Measurements from ENCODE around the gene MYPN.
A peak's percentile ranks its signal among the peaks of the same experiment; 100 is the strongest.
"Not testable (repeated sequence)": the region's sequence is repeated elsewhere in the genome, so short reads cannot be mapped to it uniquely, and the experiment has no call there.

The MYPN gene

DNA sequence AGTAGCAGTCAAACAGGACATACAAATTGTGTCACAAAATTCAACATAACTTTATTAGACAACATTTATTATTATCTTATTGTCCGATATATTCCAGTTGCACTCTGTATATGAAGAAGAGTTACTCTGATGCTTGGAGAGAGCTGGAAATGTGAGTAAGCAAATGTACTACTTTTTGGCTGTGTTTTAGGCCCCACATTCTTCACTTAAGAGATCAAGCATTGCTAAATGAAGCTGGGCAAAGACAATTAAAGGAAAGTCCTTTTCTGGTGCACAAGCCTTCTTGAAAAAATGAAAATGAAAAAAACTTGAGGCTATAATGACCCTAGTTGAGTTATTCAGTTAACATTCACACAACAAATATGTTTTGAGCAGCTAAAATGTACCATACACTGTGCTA, 26.1 kb downstream of the MYPN start:
- DNase-seq (ENCODE audit: low read depth in 2 of 3, low spot score in 2 of 3) = no peak

DNA sequence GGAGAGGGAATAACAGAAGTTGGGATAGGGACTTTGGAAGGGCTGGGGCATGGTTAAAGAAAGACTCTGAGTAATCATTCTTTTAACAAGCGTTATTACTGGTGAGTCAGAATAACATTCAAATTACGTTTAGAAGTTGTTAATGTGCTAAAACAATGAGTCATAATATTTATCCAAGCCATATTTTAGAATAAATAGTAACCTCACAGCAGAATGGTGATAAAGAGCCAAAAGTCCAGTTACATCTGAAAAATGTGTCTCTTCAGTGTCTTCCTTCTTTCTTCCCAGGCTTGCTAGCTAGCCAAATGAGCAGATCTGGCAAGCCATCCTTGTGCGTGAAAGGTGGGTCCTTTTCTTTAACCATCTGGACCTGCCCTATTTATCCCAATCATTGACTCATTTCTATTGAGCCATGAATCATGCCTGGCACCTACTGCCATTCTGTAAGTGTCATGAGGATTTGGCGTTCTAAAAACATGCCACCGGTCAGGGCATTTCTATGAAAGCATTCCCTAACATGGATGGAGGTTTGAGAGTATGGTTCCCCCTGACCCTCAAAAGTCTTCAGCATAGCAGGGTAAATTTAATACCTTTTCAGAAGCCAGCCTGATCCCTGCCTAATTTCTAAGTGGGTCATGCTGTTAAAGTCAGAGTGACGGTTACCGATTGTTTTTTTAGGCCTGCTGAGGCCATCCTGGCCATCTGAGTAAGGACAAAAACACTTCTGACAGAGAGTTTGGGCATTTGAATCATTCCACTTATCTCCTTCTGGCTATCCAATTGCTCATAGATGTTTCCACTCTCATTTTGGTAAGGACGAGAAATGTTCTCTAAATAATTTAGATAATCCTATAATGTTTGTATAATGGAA, 26.9 kb downstream of the MYPN start:
- DNase-seq (ENCODE audit: low read depth in 2 of 3, low spot score in 2 of 3) = no peak

DNA sequence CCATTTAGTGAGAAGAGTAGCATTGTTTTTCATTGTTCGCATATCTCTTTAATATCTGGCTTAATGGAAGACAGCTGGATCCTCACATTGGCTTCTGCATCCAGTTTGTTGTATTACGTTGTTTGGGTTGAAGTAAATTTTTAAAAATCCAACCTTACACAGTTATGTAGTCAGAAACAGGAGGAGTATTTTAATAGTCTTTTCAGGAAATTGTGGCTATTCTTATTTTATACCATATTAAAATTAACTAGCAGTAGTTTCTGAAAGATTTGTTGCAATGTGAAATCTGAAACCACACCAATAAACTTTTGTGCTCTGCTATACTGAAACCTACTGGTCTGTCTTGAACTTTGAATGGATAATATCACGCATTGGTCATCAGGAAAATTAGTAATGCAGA, 27.9 kb downstream of the MYPN start:
- no peak for DNase-seq (ENCODE audit: low read depth in 2 of 3, low spot score in 2 of 3)

DNA sequence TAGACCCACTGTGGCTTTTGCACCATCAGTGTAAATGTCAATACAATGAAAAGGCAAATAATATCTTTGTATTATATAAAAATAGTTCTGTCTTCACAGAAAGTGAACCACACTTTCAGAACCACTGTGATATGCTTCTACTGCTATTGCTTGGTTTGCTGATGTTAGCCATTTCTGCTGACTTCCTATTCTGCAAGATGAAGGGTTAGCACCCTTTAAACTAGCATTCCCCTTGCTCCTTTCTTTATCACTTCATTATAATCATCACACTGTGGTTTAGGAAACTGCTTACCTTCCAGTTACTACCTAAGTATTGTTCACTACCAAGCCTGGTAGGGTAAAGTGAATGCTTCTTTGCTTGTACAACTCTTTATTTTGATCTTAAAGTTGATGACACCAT, 29.2 kb downstream of the MYPN start:
- DNase-seq (ENCODE audit: low read depth in 2 of 3, low spot score in 2 of 3) = no peak

DNA sequence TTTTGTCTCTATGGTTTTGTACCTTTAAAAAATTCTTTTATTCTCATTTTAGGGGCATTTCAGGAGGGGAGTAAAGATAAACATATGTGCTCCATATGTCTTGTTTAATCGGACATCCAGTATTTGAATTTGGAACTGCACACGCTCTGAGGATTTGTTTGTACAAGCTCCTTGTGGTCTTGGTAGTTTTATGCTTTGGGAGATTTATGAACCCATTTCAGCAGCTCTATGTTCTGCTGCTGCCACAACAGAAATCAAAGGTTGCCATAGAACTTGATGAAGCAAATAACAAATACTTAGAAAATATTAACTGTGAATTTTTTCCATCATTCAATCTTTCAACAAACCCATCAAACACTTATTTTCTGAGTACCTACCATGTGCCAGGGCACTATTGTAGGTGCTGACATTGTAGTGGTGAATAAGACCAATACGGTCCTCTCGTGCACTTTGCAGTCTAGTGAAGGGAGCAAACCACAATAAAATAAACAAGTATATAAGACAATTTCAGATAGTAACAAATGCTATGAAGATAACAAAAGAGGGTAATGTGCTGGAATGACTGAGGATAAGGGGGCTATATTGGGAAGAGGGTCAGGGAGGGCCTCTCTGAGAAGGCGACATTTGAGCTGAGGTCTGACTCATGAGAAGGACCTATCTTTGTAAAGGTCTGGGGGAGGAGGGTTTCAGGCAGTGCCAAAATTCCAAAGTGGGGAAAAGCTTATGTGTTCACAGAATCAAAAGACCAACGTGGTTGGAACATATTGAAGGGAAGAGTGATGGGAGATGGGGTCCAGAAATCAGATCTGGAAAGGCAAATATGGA, 30.4 kb downstream of the MYPN start:
- DNase-seq (ENCODE audit: low read depth in 2 of 3, low spot score in 2 of 3) = no peak

DNA sequence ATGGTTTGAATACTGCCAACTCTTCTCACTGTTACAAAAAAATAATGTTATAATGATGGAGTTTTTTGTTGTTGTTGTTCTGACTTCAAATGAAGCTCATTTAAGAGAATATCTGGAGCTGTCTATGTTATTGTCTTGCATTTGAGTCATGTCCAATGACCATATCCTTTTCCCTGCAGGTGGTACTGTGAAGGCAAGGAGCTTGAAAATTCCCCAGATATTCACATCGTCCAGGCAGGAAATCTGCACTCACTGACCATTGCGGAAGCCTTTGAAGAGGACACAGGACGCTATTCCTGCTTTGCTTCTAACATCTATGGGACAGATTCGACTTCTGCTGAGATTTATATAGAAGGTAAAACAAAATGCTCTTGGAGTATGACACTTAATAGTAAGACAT, 33.5 kb downstream of the MYPN start:
- DNase-seq (ENCODE audit: low read depth in 2 of 3, low spot score in 2 of 3) = no peak

DNA sequence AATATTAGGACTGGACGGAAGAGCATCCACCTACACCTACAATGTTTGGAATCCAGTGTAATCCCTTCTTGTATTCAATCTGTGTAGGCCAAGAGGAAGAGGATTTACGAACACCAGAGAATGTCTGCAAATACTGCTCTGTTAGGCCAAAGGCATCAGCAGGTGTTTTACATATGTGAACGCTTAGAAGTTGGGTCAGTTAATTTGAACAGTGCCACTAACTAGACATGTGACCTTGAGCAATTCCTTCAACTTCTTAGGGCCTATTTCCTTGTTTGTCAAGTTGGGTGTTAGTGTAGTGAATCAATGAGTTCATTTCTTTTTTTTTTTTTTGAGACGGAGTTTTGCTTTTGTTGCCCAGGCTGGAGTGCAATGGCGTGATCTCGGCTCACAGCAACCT, 35.4 kb downstream of the MYPN start:
- DNase-seq (ENCODE audit: low read depth in 2 of 3, low spot score in 2 of 3) = no peak

DNA sequence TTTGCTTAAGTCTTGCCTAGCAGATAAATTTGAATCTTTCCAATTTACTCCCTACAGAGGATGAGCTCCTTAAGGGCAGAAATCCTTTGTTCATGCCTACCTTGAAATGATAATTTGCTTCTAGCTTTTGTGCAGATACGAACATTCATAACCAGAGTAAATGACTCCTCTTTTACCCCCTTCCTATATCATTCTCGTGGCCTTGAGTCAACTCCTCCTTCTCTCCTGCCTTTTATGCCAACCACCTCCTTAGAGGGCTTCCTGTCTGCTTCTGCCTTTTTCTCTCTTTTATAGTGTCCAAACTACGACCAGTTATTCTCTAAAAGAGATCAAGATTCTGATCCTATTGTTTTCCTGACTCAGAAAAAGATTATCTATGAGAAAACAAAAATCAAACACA, 36.4 kb downstream of the MYPN start:
- no peak for DNase-seq (ENCODE audit: low read depth in 2 of 3, low spot score in 2 of 3)

DNA sequence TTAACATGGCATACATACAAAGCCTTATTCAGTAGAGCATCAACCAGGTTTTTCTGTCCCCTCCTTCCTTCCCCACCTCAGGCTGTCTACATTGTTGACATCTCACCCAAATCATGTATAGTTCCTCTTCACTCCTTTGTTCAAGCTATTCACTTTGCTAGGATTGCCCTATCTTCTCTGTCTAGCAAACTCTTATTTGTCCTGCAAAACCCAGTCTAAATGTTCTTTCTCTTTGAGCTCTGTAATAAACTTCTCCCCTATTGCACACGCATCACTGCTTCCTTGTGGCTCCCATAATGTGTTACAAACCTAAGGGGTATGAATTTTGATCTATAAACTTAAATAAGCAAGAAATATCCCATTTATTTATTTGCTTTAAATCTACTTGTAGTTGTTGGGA, 36.8 kb downstream of the MYPN start:
- DNase-seq (ENCODE audit: low read depth in 2 of 3, low spot score in 2 of 3) = no peak

DNA sequence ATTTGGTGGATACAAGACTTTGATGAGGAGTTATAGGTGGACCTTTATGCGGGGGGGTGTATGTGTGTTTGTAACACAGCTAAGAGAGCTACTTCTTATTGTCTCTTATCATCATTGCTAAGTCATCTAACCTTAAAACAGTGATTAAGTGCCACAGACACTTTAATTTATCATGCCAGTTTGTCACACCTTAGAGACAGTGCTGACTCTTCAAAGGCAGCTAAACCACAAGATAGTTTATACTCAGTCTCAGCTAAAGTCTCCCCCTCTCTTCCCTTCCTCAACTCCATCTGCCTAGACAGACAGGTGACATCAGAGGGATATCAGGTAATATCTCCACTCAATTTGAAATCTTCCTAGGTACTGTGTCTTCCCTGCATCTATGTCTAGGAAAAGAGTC, 42.2 kb downstream of the MYPN start:
- DNase-seq (ENCODE audit: low read depth in 2 of 3, low spot score in 2 of 3) = no peak

DNA sequence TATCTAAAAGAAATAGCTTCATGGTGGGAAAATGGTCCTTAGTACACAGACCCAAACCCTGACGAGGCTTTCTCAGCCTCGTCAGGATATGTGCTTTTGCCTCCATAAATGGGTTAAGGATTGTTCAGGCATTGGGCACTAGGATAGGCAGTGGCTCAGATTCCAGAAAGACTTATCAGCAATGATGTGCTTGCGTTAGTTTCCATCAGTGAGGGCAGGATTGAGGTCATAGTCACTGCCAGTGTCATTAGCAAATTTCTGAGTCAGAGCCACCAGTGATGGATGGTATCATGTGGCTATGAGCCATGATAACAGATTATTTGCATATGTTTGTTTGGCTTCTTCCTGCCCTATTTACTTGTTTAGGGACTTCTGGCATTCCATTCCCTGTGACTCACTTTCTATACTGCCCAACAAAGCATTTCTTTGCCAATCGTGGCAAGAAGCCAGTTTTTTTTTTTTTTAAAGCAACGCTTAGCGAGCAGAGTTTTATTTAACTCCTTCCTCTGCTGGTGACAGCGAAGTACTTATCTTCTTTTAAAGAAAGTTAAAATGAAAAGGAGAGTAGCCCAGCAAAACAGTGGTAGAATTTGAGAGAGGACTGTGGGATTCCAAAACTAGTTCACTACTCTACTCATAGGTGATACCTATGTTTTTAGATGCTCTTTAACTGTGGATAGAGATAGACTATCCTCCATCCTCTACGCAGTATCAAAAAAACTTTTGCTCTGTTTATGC, 44.4 kb downstream of the MYPN start:
- DNase-seq (ENCODE audit: low read depth in 2 of 3, low spot score in 2 of 3) = no peak

DNA sequence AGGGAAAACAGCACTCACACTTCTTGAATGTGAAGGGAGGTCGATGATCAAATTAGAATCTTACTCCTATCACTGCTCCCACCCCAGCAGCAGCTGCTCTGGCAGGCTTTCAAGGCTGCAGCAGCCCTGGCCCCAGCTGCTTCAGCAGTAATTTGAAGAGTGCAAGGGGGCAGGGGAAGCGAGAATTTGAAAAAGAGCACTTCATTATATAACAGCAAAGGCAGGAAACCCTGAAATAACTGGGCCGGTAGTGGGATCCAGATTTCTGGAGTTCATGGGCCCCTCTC, 44.9 kb downstream of the MYPN start:
- DNase-seq (ENCODE audit: low read depth in 2 of 3, low spot score in 2 of 3) = no peak

DNA sequence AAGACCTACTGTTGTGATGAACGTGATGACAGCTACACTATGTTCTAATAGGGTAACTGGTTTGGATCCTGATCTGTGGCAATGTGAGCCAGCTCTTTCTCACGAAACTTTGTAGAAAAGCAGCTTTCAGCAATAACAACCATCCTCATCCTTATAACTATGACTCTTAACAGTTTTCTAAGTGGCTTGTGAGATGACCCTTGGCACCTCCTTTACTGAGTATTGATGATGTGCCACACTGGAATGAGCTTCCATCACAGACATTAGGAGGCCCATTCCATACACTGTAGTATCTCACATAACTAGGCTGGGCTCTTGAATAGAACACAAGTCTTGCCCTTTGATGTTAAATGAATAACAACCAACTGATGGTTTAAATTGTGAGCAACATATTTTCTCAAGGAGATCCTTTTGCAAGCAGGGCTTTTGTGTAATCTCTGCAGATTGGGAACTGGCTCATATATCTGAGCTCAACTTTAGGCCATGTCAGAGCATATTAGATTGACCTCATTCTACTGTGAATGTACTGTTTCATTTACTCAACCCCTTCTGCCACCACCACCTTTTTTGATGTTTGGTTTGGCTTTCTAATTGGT, 46.4 kb downstream of the MYPN start:
- DNase-seq (ENCODE audit: low read depth in 2 of 3, low spot score in 2 of 3) = no peak

DNA sequence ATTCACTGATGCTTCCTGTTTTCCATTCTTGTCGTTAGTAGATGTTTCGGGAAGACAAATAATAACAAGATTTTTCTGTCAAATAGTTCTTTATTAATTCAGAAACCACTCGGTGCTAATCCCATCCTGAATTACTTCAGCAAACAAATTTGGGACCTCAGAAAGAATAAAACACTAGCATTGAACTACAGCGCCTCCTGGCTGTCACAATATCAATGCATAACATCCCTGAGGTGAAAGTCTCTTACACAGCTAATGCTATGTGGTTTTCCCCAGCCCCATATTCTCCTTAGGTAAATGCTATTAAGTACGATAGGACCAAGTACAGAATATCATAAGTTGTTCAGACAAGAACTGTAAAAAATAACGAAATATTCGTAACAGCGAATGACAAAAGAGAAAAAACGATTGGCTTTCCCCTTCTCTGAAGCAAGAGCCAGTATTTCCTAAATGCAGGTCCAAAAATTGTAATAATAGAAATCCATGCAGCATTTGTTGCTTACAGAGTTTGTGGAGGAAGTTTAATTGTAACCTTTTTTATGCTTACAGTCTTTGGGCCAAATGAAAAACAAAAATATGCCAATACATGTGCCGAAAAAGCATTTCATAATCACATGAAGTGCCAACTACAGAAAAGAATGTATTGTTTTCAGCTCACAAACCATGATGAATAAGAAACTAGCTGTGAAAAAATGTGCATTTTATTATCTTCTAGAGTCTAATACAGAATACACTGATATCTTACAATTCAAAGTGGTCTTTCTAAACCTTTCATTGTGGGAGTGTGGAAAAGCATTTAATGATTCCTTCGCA, 47.3 kb downstream of the MYPN start:
- DNase-seq (ENCODE audit: low read depth in 2 of 3, low spot score in 2 of 3) = peak in 1 of 3 experiments; percentile 12

DNA sequence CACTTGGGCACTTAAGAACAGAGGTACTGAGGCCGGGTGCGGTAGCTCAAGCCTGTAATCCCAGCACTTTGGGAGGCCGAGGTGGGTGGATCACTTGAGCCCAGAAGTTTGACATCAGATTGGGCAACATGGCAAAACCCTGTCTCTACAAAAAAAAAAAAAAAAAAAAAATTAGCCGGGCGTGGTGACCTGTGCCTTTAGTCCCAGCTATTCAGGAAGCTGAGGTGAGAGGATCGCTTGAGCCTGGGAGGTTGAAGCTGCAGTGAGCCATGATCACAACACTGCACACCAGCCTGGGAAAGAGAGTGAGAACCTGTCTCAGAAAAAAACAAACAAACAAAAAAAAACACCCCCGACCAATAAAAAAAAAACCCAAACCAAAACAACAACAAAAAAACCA, 48.2 kb downstream of the MYPN start:
- DNase-seq (ENCODE audit: low read depth in 2 of 3, low spot score in 2 of 3) = not testable (repeated sequence)

DNA sequence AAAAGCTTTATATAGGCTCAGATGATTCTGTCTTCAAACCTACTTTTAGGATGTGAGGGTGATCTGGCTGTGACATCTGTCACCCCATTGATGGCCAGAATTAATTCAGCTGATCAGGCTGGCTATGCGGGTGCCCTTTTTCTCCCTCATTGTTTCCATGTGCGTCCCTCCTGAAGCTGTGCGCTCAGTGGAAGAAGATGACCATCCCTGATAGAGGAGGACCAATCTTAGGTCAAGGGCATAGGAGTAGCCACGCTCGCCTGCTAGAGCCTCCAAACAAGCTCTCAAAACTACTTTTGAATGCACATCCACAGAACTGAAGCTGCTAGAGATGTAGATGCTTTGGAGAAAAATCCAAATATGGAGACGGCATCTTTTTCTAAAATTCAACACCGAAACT, 48.7 kb downstream of the MYPN start:
- DNase-seq (ENCODE audit: low read depth in 2 of 3, low spot score in 2 of 3) = no peak

DNA sequence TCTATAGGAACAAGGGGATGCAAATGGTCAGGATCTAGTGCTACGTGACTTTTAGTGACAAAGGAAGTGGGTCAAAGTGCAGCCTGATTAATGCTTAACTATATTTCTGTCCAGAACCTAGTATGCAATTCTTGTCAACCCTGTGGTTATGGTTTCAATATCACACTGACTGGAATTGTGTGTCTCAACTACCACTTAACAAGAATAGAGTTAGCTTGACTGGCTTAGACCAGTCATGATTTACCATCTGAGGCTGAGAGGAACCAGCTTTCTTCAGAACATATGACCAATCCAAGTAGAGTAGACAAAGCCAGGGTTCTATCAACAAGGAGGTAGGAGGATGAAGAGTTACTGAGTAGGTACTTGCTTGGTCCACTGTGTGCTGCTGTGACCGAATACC, 54.4 kb downstream of the MYPN start:
- no peak for DNase-seq (ENCODE audit: low read depth in 2 of 3, low spot score in 2 of 3)

DNA sequence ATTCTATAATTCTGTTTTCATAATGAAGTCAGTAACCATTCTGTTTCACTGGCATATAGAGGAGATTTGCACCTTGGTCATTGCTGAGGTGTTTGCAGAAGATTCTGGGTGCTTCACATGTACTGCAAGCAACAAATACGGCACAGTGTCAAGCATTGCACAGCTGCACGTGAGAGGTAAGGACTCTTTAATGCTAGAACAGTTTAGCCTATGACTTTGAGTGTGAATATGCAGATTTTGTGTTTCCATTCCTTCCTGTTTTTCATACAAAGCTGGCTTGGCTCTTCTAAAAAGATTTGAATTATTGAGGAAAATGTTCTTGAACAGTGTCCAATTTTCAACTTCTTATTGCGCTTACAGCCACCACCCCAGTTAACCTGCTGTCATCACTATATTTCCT, 56.4 kb downstream of the MYPN start:
- no peak for DNase-seq (ENCODE audit: low read depth in 2 of 3, low spot score in 2 of 3)

DNA sequence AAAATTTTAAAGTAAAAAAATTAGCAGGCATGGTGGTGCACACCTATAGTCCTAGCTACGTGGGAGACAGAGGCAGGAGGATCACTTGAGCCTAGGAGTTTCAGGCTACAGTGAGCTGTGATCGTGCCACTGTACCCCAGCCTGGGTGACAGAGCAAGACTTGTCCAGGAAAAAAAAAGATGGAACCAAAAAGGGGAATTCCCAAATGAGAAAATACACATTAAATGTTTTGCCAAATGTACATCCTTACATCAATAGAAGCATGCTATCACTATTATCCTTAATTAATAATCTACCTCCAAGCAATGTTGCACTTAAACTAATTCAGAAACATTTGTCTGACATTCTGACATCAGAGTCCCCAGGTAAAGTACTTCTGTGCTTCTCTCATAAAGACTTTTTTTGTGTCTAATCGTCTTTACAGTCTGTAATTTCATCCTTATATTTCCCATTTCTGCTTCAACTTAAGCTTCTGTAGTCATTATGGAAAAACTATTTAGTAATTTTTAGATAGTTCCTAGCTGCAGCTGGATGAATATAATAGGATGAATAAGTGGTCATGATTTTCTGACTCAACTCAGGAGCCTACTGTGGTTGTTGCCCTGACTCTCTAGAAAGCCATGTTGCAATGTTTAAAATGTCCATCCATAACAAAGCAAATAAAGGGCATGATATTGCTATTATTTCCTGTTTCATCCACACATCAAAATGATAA, 57.7 kb downstream of the MYPN start:
- DNase-seq (ENCODE audit: low read depth in 2 of 3, low spot score in 2 of 3) = no peak

DNA sequence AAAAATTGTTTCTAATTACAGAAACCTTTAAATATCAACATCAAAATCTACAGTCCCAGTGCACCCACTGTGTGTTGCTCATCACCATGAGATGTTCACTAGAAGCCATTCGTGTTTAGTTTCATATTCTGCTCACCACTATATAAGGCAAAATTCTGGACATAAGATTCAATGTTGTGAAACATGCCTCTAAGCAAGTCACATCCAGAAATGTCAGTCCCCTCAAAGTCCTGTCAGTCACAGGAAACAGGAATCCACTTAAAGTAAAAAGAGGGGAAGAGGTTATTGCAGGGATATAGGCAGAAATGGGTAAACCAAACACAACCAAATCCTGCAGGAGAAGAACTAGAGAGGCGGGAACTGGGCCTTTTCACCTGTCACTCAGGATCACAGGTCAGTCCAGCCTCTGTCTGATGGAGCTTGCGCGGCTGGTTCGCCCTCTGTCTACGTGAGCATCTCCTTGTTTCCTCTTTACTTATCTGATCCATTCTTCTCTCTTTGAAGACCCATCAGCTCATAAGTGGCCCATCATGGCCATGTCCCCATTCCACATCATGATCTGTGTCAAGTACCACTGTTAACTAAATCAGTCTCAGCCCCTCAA, 58.4 kb downstream of the MYPN start:
- no peak for DNase-seq (ENCODE audit: low read depth in 2 of 3, low spot score in 2 of 3)

Data from activated CD8-positive, alpha-beta memory T cell treated with anti-CD3 and anti-CD28 coated beads for 48 hours (primary cell).